Progenitor cell of endocrine pancreas (in vitro differentiated cells): ENCODE results near the gene AUP1. TPM values are rescaled to one million over a fixed set of nuclear protein-coding genes. Genes with fewer than 3 reads are reported as not detected.

ENCODE experiments used
- DNase-seq: peaks from one replicate; pipeline ENCODE4 v3.0.0; 2021; ENCODE audit warnings: low spot score; ENCODE audit not compliant: unreplicated experiment
- H3K27ac Mint-ChIP-seq: 2 replicates; pipeline ENCODE4 v1.8.0; 2021; ENCODE audit warnings: mild to moderate bottlenecking, moderate library complexity, mixed read lengths
- H3K27me3 Mint-ChIP-seq: 2 replicates; pipeline ENCODE4 v1.8.0; 2021; ENCODE audit warnings: mixed read lengths
- H3K36me3 Mint-ChIP-seq: 2 replicates; pipeline ENCODE4 v1.8.0; 2022; ENCODE audit warnings: mixed read lengths; ENCODE audit not compliant: insufficient read depth
- H3K4me1 Mint-ChIP-seq: 2 replicates; pipeline ENCODE4 v1.8.0; 2021; ENCODE audit warnings: low read depth, mixed read lengths
- H3K4me3 Mint-ChIP-seq: 2 replicates; pipeline ENCODE4 v1.8.0; 2021; ENCODE audit warnings: low read depth, mild to moderate bottlenecking, moderate library complexity, mixed read lengths
- H3K9me3 Mint-ChIP-seq: 2 replicates; pipeline ENCODE4 v1.8.0; 2021; ENCODE audit warnings: low read depth, mixed read lengths
- total RNA-seq: library from RNA; stranded (reverse); gene quantifications from 2 replicates; pipeline ENCODE4 v1.2.1, GENCODE V29; 2021
- TF ChIP-seq, protein P1 (sequence below): fragments of 200-600 bp; sonication (generic); IDR thresholded peaks from one replicate; pipeline ENCODE4 v1.5.0; 2021; ENCODE audit warnings: antibody characterized with exemption, mild to moderate bottlenecking; ENCODE audit not compliant: unreplicated experiment

The AUP1 gene
- total RNA-seq, 1 donor from 2014 or later: 115 TPM

DNA sequence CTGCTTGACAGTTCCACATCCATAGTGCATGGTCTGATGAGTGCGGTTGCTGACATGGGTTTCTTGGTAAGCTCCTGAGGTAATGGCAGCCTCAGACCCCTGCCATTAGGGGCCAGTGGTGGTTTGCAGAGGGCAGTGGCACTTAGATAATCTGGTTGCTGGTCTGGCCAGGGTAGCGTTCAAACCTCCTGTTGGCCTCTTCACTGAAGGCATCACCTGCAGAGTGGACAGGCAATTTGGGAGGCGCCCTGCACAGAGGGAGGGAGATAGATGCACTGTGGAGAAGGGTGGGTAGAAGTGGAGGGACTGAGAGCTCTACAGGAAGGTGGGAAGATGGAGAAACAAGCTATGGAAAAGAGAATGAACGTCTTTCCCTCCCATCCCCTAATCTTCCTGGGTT lies 4.0 kb upstream of the AUP1 start:
- Mint-ChIP-seq H3K4me3 (no peak overlapping the region), H3K4me1 (peaks cover 13% of the 10 kb centered on the region), H3K36me3 (peaks cover 3% of the 10 kb centered on the region), H3K27me3 (no peaks in the 10 kb centered on the region), H3K9me3 (no peaks in the 10 kb centered on the region), H3K27ac (peak overlapping the region; percentile 33)
- TF ChIP-seq, protein P1, sequence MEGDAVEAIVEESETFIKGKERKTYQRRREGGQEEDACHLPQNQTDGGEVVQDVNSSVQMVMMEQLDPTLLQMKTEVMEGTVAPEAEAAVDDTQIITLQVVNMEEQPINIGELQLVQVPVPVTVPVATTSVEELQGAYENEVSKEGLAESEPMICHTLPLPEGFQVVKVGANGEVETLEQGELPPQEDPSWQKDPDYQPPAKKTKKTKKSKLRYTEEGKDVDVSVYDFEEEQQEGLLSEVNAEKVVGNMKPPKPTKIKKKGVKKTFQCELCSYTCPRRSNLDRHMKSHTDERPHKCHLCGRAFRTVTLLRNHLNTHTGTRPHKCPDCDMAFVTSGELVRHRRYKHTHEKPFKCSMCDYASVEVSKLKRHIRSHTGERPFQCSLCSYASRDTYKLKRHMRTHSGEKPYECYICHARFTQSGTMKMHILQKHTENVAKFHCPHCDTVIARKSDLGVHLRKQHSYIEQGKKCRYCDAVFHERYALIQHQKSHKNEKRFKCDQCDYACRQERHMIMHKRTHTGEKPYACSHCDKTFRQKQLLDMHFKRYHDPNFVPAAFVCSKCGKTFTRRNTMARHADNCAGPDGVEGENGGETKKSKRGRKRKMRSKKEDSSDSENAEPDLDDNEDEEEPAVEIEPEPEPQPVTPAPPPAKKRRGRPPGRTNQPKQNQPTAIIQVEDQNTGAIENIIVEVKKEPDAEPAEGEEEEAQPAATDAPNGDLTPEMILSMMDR: no peak
- no peak for DNase-seq

DNA sequence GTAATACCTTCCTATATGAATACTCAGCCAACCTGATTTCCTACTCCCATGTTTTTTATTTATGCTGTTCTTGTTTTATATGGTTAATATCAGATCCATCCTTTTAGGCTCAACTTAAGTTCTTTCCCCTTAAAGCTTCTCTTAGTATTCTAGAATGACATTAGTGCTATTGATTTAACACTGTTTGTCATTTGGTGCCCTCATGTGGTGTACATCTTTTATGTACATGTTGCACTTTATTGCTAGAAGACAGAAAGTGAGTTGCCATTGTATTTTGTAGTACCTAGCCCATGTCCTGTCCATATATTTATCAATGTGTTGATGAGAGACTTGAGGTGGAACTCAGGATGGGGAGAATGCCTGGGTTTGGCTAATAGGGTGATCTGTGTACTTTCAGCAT lies 2.7 kb upstream of the AUP1 start:
- DNase-seq: no peak
- Mint-ChIP-seq H3K4me3 (no peak overlapping the region), H3K27me3 (no peaks in the 10 kb centered on the region), H3K36me3 (peaks cover 3% of the 10 kb centered on the region), H3K4me1 (peaks cover 17% of the 10 kb centered on the region), H3K9me3 (no peaks in the 10 kb centered on the region), H3K27ac (no peak overlapping the region)
- TF ChIP-seq, protein P1: peak; percentile 14

DNA sequence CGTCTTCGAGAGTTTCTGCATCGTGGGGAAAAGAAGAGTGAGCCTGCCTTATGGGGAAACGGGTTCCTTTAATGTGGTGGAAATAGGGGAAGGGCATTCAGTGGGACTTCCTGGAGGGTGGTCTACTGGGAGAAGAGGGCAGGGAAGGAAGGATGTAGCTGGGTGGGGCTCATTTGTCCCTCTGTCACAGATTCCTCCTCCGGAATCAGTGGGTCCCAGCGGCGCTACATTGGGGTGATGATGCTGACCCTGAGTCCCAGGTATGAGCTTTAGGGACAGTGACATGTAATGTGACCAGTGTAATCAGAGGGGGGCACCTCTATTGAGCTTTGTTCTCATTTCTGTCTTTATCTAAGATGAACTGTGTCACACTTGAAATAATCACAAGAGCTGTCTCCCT lies 2.2 kb upstream of the AUP1 start:
- DNase-seq: no peak
- TF ChIP-seq, protein P1: no peak
- H3K27ac Mint-ChIP-seq: no peak overlapping the region
- H3K9me3 Mint-ChIP-seq: no peaks in the 10 kb centered on the region
- H3K27me3 Mint-ChIP-seq: no peaks in the 10 kb centered on the region
- peaks cover 17% of the 10 kb centered on the region for H3K4me1 Mint-ChIP-seq
- peaks cover 6% of the 10 kb centered on the region for H3K36me3 Mint-ChIP-seq
- peak overlapping the region; percentile 98 for H3K4me3 Mint-ChIP-seq

DNA sequence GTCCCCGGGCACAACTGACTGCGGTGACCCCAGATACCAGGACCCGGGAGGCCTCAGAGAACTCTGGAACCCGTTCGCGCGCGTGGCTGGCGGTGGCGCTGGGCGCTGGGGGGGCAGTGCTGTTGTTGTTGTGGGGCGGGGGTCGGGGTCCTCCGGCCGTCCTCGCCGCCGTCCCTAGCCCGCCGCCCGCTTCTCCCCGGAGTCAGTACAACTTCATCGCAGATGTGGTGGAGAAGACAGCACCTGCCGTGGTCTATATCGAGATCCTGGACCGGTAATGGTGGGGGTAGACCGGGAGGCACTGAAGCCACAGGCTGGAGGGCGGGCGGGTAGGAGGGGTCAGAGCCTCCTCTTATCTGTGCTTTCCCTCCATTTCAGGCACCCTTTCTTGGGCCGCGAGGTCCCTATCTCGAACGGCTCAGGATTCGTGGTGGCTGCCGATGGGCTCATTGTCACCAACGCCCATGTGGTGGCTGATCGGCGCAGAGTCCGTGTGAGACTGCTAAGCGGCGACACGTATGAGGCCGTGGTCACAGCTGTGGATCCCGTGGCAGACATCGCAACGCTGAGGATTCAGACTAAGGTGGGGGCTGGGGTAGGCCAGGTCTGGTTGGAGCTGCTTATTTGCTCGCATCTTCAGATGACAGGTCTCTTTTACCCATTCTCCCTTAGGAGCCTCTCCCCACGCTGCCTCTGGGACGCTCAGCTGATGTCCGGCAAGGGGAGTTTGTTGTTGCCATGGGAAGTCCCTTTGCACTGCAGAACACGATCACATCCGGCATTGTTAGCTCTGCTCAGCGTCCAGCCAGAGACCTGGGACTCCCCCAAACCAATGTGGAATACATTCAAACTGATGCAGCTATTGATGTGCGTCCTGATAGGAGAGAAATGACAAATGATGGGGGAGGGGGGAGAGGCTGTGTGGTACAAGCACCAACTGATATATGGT lies 1.0 kb upstream of the AUP1 start:
- TF ChIP-seq, protein P1: no peak
- DNase-seq: no peak
- Mint-ChIP-seq H3K36me3 (peaks cover 14% of the 10 kb centered on the region), H3K4me1 (peaks cover 17% of the 10 kb centered on the region), H3K27ac (peak overlapping the region; percentile 52), H3K4me3 (peak overlapping the region; percentile 98), H3K27me3 (no peaks in the 10 kb centered on the region), H3K9me3 (no peaks in the 10 kb centered on the region)

DNA sequence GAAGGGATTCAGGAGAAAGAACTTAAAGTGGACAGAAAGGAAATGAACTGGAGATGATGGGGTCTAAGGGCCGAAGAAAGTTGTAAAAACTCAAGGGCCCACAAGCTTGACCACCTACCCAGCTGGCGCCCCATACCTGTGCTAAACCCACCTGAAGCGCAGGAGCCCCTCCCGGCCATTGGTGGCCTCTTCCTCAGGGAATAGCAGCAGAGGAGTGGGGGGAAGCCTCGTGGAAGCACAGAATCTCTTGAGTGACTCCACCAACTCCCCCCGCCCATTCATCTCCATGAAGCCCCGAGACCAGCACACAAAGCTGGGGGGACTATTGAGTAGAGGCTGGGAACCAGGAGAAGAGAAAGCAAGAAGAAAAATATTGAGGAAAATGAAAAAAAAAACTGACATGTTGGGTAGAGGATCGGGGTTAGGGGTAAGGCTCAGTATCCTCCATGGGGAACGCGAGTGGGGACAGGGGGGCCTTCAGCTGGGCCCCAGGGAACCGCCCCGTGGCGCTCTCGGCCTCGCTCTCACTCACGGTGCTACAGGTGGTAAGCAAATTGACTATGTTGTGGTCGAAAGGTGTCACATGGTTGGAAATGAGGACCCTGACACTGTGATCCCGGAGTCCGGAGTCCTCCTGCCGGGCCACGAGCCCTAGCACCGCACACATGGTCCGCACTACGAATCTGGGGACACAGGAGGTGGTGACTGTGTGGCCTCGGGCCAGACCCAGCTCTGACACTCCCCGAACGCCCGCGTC lies 728 bp downstream of the AUP1 start:
- Mint-ChIP-seq H3K27me3 (no peaks in the 10 kb centered on the region), H3K27ac (peak overlapping the region; percentile 97), H3K4me3 (peak overlapping the region; percentile 98), H3K9me3 (no peaks in the 10 kb centered on the region), H3K36me3 (peaks cover 14% of the 10 kb centered on the region), H3K4me1 (peaks cover 17% of the 10 kb centered on the region)
- no peak for DNase-seq
- TF ChIP-seq, protein P1: no peak
